ENCODE data around the gene C10orf90. TPM values are rescaled to one million over a fixed set of nuclear protein-coding genes. Genes with fewer than 3 reads are reported as not detected.

Gene C10orf90
- total RNA-seq, 1 experiment from 2014 or later: not detected

DNA sequence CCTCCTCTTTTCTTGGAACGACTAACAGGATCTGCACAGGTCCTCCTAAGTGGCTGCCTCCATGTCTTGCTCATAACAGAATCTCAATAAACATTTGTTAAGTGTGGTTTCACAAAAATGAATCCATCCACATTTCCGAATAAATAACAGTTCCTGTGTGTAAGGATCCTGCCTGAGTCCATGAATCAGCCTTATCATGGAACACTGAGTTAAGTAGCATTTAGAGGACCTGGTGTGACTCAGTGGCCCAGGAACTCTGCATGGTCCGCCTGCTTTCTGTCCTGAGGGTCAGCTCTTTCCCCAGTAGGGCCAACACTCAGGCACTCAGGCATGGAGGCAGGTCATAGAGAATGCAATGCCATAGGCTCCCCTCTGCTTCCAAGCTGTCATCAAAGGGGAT is 15.8 kb upstream of the C10orf90 start:
- Histone ChIP-seq H3K9me3 (ENCODE audit: control insufficient read depth, low read depth, low read length) (peaks cover 1% of the 10 kb centered on the region), H3K23me2 (ENCODE audit: insufficient read length, low read depth, low read length, poor library complexity, severe bottlenecking) (no peaks in the 10 kb centered on the region), H3K56ac (ENCODE audit: insufficient read length, low read depth, low read length) (no peak overlapping the region), H2BK12ac (ENCODE audit: insufficient read length, low read depth, low read length) (no peak overlapping the region), H3K14ac (ENCODE audit: insufficient read depth, low read length) (no peak overlapping the region), H3K4me1 (ENCODE audit: insufficient read depth, low read length) (0 out of 2 replicates have a peak, but pooled peaks cover 2% of the 10 kb centered on the region), H2BK5ac (ENCODE audit: insufficient read length, low read length) (no peak overlapping the region), H2AK5ac (ENCODE audit: insufficient read length, low read length) (no peak overlapping the region), H4K91ac (ENCODE audit: insufficient read length, low read depth, low read length) (no peak overlapping the region), H3K9ac (ENCODE audit: extremely low read depth, insufficient read length, low read length) (no peak overlapping the region), H3T11ph (ENCODE audit: low read length) (no peak overlapping the region), H4K20me1 (ENCODE audit: control insufficient read depth, insufficient read depth, insufficient read length) (no peaks in the 10 kb centered on the region), H3K18ac (ENCODE audit: insufficient read length, low read depth, low read length) (no peak overlapping the region), H3K4me2 (ENCODE audit: insufficient read depth, insufficient read length, low read length) (no peak overlapping the region), H3K79me2 (ENCODE audit: insufficient read depth, low read length) (no peaks in the 10 kb centered on the region), H3K27me3 (ENCODE audit: insufficient read depth, low read length) (no peaks in the 10 kb centered on the region), H3K79me1 (ENCODE audit: insufficient read depth, low read depth, low read length, poor library complexity, severe bottlenecking) (no peaks in the 10 kb centered on the region), H4K8ac (replicated peaks; ENCODE audit: insufficient read length, low read depth, low read length) (no peak overlapping the region), H3K4ac (ENCODE audit: low read depth, low read length) (no peak overlapping the region), H4K5ac (ENCODE audit: insufficient read length, low read depth, low read length) (no peak overlapping the region), H3K23ac (ENCODE audit: insufficient read length, low read depth, low read length) (no peak overlapping the region), H2BK20ac (ENCODE audit: low read depth, low read length, poor library complexity, severe bottlenecking) (no peak overlapping the region), H2BK15ac (ENCODE audit: low read depth, low read length) (no peak overlapping the region), H2BK120ac (ENCODE audit: low read depth, low read length, poor library complexity, severe bottlenecking) (no peak overlapping the region), H3K27ac (ENCODE audit: insufficient read length, low read depth, low read length) (no peak overlapping the region), H2AFZ (ENCODE audit: low read length) (no peak overlapping the region)
- TF ChIP-seq, protein P1, sequence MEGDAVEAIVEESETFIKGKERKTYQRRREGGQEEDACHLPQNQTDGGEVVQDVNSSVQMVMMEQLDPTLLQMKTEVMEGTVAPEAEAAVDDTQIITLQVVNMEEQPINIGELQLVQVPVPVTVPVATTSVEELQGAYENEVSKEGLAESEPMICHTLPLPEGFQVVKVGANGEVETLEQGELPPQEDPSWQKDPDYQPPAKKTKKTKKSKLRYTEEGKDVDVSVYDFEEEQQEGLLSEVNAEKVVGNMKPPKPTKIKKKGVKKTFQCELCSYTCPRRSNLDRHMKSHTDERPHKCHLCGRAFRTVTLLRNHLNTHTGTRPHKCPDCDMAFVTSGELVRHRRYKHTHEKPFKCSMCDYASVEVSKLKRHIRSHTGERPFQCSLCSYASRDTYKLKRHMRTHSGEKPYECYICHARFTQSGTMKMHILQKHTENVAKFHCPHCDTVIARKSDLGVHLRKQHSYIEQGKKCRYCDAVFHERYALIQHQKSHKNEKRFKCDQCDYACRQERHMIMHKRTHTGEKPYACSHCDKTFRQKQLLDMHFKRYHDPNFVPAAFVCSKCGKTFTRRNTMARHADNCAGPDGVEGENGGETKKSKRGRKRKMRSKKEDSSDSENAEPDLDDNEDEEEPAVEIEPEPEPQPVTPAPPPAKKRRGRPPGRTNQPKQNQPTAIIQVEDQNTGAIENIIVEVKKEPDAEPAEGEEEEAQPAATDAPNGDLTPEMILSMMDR (conservative IDR thresholded peaks at IDR 0.05): no peak
- H3K27me3 Mint-ChIP-seq (ENCODE audit: low read depth): no peaks in the 10 kb centered on the region
- H3K4me3 Mint-ChIP-seq: no peak overlapping the region
- H3K9me3 Mint-ChIP-seq: peaks cover 3 to 6% of the 10 kb centered on the region in 2 experiments; a peak in 4 of 5 replicates
- H3K4me1 Mint-ChIP-seq: peaks cover 24 to 32% of the 10 kb centered on the region in 2 experiments
- no peak overlapping the region for H3K27ac Mint-ChIP-seq
- H3K36me3 Mint-ChIP-seq (ENCODE audit: insufficient read depth in 1 of 3, low read depth in 3 of 3): peaks cover 0 to 4% (median 3%) of the 10 kb centered on the region in 3 experiments; a peak in 4 of 7 replicates
- WGBS (ENCODE audit: extremely low coverage, insufficient read length, low lambda C conversion rate): no CpG with 5 or more reads among the region's 3 CpGs
- no peak for DNase-seq

Data from H9 (cell line).